Frontal cortex (tissue), 4 donors: ENCODE measurements around the gene ENTPD6. TPM values are rescaled to one million over a fixed set of nuclear protein-coding genes. Genes with fewer than 3 reads are reported as not detected.
"Not testable (repeated sequence)": the region's sequence is repeated elsewhere in the genome, so short reads cannot be mapped to it uniquely, and the experiment has no call there.

Source experiments
- DNase-seq, 2 donors: peaks; one replicate each; pipeline ENCODE4 v3.0.0; 2012; ENCODE audit warnings: low spot score in 2 of 2
- FAIRE-seq: peaks from 2 replicates; lab custom pipeline; 2012; peaks lifted over from hg19 to GRCh38; lab: Jason Lieb, UNC
- total RNA-seq: library from RNA; depleted of rRNA; stranded (reverse); fragments of >200 nt; gene quantifications from one replicate; pipeline ENCODE4 v1.2.3, GENCODE V29; 2014
- donor health status: control.
- donor health status: control.
- donor health status: control.

Gene ENTPD6
- total RNA-seq, 1 donor from 2014 or later, result 48.5 TPM

DNA sequence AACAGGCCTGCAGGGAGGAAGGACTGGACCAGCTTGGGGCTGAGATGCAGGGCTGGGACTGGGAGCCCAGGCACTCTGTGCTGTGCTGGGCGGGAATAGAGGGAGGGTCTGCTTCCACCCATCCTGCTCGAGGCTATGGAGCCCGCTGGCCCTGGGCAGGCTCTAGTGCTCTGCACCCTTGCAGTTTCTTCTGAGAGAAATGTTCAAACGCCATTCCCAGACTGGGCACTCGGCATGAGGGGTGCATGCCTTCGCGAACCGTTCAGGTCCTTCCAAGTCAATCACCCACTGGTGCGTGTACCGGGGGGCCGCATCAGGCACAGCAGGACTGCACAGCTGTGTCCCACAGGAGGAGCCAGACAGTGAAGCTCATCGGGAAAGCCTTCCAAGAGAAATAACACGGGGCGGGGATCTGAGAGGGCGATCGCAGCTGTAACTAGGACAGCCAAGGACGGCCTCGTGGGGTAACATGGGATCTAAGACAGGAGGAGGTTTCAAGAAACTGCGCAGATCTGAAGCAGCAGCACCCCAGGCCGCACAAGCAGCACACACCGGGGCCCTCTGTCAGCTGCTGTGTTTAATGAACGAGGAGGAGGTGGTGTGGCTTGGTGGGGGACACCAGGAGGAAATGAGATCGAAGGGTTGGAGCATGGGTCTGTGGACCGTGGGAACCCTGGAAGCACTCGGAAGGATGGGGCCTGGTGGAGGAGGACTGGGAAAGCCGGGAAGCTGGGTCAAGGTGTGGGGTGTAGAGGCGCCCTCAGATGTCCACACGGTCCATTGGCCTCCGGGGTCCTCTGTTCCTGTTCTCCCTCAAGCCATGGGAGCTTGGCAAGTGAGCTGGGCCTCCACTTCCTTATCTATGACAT lies 26.3 kb downstream of the ENTPD6 start:
- no peak for FAIRE-seq

DNA sequence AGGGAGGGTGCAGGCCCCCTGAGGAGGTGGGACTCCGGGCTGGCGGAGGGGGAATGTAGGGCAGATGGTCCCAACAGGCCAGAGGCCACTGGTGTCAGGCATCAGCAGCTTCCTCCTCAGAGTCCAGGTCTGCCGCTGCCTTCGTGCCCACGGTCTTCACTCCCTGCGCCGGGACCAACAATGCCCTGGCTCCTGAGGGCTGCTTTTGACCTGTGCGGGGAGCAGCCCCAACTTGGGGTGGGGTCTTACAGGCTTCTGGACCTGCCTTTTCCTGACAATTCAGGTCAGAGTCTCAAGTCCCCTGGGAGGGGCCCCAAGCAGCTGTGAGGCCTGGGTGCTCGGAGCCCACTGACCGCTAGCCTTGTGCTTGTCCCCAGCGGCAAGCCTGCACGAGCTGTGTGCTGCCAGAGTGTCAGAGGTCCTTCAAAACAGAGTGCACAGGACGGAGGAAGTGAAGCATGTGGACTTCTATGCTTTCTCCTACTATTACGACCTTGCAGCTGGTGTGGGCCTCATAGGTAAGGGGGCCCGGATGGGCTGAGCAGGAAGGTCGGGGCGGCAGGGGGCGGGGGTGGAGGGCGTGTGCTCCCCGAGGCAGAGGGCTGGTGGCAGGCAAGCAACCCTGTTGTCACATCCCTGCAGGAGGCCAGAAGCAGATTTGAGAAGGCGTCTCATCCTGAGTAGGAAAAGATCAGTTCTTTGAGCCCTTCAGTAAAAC lies 27.1 kb downstream of the ENTPD6 start:
- FAIRE-seq (no peak), DNase-seq (no peak)

More for the DNA sequence above, 26.3 kb downstream of the ENTPD6 start:
- no peak for DNase-seq

GRCh38 chr20:25223179-25223661 lies 27.7 kb downstream of the ENTPD6 start:
- FAIRE-seq (no peak), DNase-seq (no peak)

- FAIRE-seq, result no peak
- DNase-seq, result no peak
Measured at GRCh38 chr20:25223765-25224720, 28.5 kb downstream of the ENTPD6 start.

- DNase-seq (no peak), FAIRE-seq (no peak)
Measured at GRCh38 chr20:25224941-25225340, 29.4 kb downstream of the ENTPD6 start.

- FAIRE-seq (no peak), DNase-seq (no peak)
Measured at GRCh38 chr20:25225642-25226432, 30.3 kb downstream of the ENTPD6 start.

GRCh38 chr20:25226433-25227316 lies 31.2 kb downstream of the ENTPD6 start:
- DNase-seq (no peak), FAIRE-seq (no peak)

- no peak for FAIRE-seq
- no peak for DNase-seq
Measured at GRCh38 chr20:25227317-25227831, 31.9 kb downstream of the ENTPD6 start.

- no peak for FAIRE-seq
- no peak for DNase-seq
Measured at GRCh38 chr20:25229486-25230165, 34.1 kb downstream of the ENTPD6 start.

DNA sequence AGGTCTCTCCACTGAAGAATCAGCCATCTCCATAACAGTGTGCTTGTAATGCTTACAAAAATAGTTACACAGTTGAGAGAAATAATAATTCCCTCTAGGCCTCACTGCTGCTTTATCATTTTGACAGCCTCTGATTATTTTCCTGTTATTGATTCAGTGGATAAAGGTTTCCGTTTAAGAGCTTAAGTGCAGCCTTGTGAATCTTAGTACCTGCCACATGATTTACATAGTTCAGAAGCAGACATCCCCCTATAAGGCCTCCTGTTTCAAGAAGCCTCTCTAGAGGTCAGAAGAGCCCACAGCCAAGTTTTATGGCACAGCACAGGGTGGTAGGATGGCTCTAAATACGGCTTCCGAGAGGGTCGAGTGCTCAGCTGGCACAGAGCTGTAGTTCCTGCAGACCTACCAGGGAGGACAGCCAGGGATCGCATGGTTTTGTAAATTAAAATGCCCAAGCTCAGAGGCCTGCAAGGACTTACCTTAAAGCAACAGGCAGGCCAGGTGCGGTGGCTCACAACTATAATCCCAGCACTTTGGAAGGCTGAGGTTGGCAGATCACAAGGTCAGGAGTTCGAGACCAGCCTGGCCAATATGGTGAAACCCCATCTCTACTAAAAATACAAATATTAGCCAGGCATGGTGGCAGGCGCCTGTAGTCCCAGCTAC lies 34.8 kb downstream of the ENTPD6 start:
- FAIRE-seq, result no peak
- DNase-seq, result no peak

DNA sequence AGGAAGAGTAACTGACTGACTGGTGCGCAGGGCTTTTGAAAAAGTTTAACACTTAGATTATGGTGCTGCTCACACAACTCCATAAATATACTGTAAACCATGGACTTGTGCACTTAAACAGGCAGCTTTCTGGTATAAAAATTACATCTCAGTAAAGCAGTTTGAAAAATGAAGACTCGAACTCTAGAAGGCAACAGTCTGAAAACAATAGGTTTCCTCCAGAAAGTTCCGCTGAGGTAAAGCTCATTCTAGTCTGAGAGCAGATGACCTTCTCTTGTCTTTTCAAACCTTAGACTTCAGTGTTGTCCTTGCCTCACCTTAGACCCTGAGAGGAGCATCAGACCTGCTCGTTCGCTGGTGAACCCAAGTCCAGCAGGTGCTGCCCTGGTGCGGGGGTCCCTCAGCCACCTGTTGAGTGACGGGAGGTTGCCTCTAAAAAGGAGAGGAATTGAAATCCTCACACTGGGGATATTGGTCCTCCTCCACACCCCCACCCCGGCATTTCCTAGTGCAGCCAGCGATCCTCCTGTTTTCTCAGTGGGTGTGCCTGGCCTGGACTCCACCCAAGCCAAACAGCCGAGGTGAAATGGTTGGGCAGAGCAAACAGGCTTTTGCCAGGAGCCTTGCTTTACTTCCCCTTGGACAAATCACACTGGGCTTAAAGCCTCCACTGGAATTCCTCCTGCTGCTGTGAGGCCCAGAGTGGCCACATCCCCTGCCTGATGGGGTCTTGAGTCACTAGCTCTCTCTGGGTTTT lies 37.7 kb downstream of the ENTPD6 start:
- DNase-seq, result no peak

GRCh38 chr20:25234009-25234849 lies 38.7 kb downstream of the ENTPD6 start:
- FAIRE-seq, result not testable (repeated sequence)

More for the DNA sequence above, 37.7 kb downstream of the ENTPD6 start:
- FAIRE-seq, result no peak

DNA sequence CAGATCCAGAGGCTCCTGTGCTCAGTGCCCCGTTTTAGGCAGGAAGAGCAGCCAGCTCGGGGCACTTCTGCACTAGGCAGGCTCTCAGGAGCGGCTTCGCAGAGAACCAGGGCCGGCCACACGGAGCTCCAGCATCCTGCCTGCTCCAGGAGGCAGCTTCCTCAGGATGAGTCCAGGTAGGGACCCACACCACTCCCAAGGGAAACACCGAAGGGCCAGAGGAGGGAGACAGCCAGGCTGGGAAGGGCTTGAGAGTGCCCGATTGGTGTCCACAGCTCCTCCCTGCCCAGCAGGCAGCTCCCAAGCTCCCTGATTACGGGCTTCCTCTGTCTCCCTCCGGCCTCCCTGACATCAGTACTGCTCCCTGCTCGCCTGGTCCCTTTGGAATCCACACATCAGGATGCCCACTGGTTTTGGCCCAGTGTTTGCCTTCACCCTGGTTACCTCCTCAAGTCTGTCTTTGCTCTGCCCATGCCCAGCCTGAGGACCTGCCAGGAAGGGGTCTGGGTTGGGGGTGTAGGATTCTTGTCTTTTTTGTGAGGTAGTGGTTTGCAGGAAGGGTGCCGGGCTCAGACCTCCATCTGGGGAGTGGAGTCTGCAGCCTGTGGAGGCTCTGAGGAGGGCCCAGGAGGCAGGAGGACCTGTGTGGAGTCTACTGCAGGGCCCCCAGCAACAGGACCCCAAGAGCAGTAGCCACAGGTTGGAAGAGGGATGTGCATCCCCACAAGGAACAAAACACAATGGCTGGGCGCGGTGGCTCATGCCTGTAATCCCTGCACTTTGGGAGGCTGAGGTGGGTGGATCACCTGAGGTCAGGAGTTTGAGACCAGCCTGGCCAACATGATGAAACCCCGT lies 41.2 kb downstream of the ENTPD6 start:
- DNase-seq (no peak), FAIRE-seq (no peak)

More at GRCh38 chr20:25234009-25234849, 38.7 kb downstream of the ENTPD6 start:
- not testable (repeated sequence) for DNase-seq
